ENCODE data around the gene EPB41L4B.

- TF ChIP-seq CTCF (conservative IDR thresholded peaks at IDR 0.05; ENCODE audit: low read depth in 2 of 2) (no peak), CREB1 (CRISPR knock-in tag; IDR thresholded peaks at IDR 0.05; ENCODE audit: low read depth) (no peak), POLR2AphosphoS5 (IDR thresholded peaks at IDR 0.05; ENCODE audit: low read depth) (no peak), EZH2 (IDR thresholded peaks at IDR 0.05; ENCODE audit: low read depth, unreplicated experiment) (no peak), ETS1 (IDR thresholded peaks at IDR 0.05) (no peak), EZH2phosphoT487 (IDR thresholded peaks at IDR 0.05; ENCODE audit: unreplicated experiment) (no peak)
Observed at GRCh38 chr9:109270971-109271925, 49.6 kb downstream of the EPB41L4B start.
